Brain microvascular endothelial cell (primary cell): ENCODE data around the gene COBLL1.
"Not testable (repeated sequence)": the region's sequence is repeated elsewhere in the genome, so short reads cannot be mapped to it uniquely, and the experiment has no call there.

ENCODE experiments used
- DNase-seq: peaks from one replicate; pipeline ENCODE4 v3.0.0-alpha.2; 2020
- H3K27ac ChIP-seq: fragments of 250-450 bp; sonication (Bioruptor Pico); 2 replicates; pipeline ENCODE4 v1.5.1; 2020; ENCODE audit warnings: mild to moderate bottlenecking, moderate library complexity
- H3K27me3 ChIP-seq: fragments of 250-450 bp; sonication (Bioruptor Pico); replicated peaks from 2 replicates; pipeline ENCODE4 v1.5.1; 2020; ENCODE audit warnings: mild to moderate bottlenecking
- H3K36me3 ChIP-seq: fragments of 250-450 bp; sonication (Bioruptor Pico); replicated peaks from 2 replicates; pipeline ENCODE4 v1.5.1; 2020; ENCODE audit warnings: mild to moderate bottlenecking
- H3K4me3 ChIP-seq: 2 replicates; pipeline ENCODE4 v1.5.1; 2011; ENCODE audit warnings: low read depth, mild to moderate bottlenecking, control low read depth, low read length, moderate library complexity
- CTCF ChIP-seq: IDR thresholded peaks from 2 replicates; pipeline ENCODE4 v1.5.1; 2011; ENCODE audit warnings: low read depth, mild to moderate bottlenecking, moderate library complexity, low read length, control low read depth, inconsistent platforms; ENCODE audit errors: missing control alignments
- in situ Hi-C: cut with HindIII; loops from 2 replicates; pipeline ENCODE4 v1.10.0; 2017; ENCODE audit warnings: low sequenced_read_pairs, low pct_ligation_motif_present

COBLL1 gene

GRCh38 chr2:164860694-164861042 lies 19.0 kb upstream of the COBLL1 start:
- no peak overlapping the region for H3K4me3 ChIP-seq
- no peaks in the 10 kb centered on the region for H3K27me3 ChIP-seq
- TF ChIP-seq CTCF, result no peak
- no peak overlapping the region for H3K27ac ChIP-seq
- no peaks in the 10 kb centered on the region for H3K36me3 ChIP-seq
- no peak for DNase-seq
- in situ Hi-C loops, result no loop called here

- in situ Hi-C loops, H3K27ac ChIP-seq, H3K27me3 ChIP-seq, H3K4me3 ChIP-seq, DNase-seq, H3K36me3 ChIP-seq: not testable (repeated sequence)
These were observed 18.5 kb upstream of the COBLL1 start for GRCh38 chr2:164859906-164860693.

GRCh38 chr2:164859251-164859818 lies 17.7 kb upstream of the COBLL1 start:
- no peak for DNase-seq
- no peak overlapping the region for H3K27ac ChIP-seq
- TF ChIP-seq CTCF, result no peak
- no peak overlapping the region for H3K4me3 ChIP-seq
- H3K36me3 ChIP-seq, result no peaks in the 10 kb centered on the region
- in situ Hi-C loops, result no loop called here
- no peaks in the 10 kb centered on the region for H3K27me3 ChIP-seq

- Histone ChIP-seq H3K27me3 (no peaks in the 10 kb centered on the region), H3K4me3 (no peak overlapping the region), H3K27ac (no peak overlapping the region), H3K36me3 (no peaks in the 10 kb centered on the region)
- no peak for TF ChIP-seq CTCF
- no peak for DNase-seq
- in situ Hi-C loops, result no loop called here
These were observed 10.5 kb upstream of the COBLL1 start for GRCh38 chr2:164852086-164852485.

- Histone ChIP-seq H3K36me3 (no peaks in the 10 kb centered on the region), H3K27me3 (no peaks in the 10 kb centered on the region), H3K4me3 (no peak overlapping the region), H3K27ac (no peak overlapping the region)
- no peak for DNase-seq
- in situ Hi-C loops, result no loop called here
- no peak for TF ChIP-seq CTCF
These were observed 8.6 kb upstream of the COBLL1 start for GRCh38 chr2:164850235-164850634.

GRCh38 chr2:164849506-164849905 lies 7.9 kb upstream of the COBLL1 start:
- no peak for TF ChIP-seq CTCF
- no peaks in the 10 kb centered on the region for H3K36me3 ChIP-seq
- no peak overlapping the region for H3K27ac ChIP-seq
- no peak overlapping the region for H3K4me3 ChIP-seq
- in situ Hi-C loops, result no loop called here
- no peak for DNase-seq
- H3K27me3 ChIP-seq, result no peaks in the 10 kb centered on the region
